Measurements from ENCODE around the gene CDKL5.

- TF ChIP-seq, protein P1, sequence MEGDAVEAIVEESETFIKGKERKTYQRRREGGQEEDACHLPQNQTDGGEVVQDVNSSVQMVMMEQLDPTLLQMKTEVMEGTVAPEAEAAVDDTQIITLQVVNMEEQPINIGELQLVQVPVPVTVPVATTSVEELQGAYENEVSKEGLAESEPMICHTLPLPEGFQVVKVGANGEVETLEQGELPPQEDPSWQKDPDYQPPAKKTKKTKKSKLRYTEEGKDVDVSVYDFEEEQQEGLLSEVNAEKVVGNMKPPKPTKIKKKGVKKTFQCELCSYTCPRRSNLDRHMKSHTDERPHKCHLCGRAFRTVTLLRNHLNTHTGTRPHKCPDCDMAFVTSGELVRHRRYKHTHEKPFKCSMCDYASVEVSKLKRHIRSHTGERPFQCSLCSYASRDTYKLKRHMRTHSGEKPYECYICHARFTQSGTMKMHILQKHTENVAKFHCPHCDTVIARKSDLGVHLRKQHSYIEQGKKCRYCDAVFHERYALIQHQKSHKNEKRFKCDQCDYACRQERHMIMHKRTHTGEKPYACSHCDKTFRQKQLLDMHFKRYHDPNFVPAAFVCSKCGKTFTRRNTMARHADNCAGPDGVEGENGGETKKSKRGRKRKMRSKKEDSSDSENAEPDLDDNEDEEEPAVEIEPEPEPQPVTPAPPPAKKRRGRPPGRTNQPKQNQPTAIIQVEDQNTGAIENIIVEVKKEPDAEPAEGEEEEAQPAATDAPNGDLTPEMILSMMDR (IDR thresholded peaks at IDR 0.05) = no peak
- no peak for TF ChIP-seq POLR2A (IDR thresholded peaks at IDR 0.05)
These were observed 276.4 kb downstream of the CDKL5 start for GRCh38 chrX:18701621-18702361.
